GM21786 (cell line): Measurements from ENCODE around the gene FSTL1.

ENCODE experiments used
- ATAC-seq: cut with Tn5 transposase; IDR thresholded peaks from one replicate; pipeline ENCODE4 v1.9.1; 2021; ENCODE audit not compliant: unreplicated experiment

FSTL1 gene, protein sequence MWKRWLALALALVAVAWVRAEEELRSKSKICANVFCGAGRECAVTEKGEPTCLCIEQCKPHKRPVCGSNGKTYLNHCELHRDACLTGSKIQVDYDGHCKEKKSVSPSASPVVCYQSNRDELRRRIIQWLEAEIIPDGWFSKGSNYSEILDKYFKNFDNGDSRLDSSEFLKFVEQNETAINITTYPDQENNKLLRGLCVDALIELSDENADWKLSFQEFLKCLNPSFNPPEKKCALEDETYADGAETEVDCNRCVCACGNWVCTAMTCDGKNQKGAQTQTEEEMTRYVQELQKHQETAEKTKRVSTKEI

DNA sequence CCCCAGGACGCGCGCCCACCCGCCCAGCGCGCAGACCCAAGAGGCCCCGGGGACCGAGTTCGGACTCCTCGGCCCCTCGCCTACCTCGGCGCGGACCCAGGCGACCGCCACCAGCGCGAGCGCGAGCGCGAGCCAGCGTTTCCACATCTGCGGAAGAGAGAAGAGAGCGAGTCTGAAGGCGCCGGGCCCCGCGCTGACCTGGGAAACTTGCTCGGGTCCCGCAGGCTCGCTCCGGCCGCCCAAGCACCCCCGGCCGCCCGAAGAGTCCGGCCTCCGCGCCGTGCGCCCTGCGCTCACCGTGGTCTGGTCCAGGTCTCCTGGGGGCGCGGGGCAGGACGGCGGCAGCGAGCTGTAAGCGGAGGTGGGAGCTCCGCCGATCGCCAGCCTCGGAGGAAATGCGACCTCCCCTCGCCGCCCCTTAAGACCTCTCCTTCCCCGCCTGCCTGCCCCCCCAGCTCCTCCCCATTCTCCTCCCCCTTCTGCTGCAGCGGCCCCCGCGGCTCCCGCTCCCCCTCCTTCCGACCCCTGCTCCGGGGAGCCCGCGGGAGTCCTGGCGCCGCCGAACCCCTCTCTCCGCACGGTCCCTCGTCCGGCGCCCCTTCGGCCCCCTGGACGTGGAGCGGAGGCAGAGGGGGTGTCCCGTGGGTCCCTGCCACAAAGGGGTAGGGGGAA is at the start of gene FSTL1:
Gene FSTL1 (minus strand): TSS at position 393 of the 672 bp plus-strand sequence. CDS start 246 bp downstream, at position 147.
- ATAC-seq: no peak

DNA sequence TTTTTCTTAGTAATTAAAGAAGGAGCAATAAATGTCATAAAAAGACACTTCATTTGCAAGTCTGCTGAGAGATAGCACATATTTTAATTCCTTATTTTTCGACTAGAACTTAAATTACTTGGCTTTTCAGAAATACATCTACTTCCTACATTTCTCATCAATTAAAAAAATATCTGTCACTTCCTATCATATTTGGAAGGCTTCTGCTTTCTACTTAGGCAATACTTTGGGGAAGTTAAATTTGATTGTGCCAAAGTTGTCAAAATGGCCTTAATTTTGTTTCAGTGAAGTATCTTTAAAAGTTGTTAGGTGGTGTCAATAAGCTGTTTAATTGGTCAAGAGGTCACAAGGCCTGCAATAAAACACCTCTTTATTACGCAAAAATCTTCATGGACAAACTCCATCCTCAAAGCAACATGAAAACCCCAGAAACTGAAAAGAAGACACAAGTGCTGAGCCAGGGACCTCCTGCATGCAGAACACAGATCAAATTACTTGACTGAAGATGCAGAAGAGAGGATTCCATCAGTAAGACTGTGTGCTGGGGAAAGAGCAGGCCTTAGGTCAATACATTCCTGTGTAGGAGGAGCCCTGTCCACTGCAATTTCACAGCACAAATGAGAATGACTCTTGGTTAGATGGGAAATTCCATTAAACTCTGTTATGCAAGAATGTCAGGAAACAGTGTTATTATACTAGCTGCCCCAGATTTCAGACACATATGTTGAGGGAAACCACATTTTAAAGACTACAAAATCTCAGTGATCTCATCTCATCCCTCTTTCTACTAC is 48.0 kb upstream of the FSTL1 start:
- ATAC-seq: no peak

DNA sequence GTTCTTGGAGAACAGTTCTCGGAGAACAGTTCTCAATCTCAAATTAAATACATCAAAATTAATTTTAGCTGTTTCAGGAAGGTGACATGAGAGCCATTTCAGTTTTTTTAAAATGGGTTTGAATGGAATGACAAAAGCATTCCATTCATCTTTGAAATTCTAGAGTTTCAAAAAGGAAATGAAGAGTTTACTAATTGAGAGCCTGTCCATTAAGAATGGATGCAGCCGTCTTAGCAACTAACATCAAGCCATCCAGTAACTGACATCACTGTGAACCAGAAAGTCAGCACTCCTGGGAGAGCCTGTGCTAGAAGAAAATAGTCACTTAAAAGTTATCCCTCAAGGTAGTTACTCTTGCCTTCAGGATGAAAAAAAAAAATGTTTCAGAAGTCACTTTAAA is 47.0 kb upstream of the FSTL1 start:
- ATAC-seq: no peak

DNA sequence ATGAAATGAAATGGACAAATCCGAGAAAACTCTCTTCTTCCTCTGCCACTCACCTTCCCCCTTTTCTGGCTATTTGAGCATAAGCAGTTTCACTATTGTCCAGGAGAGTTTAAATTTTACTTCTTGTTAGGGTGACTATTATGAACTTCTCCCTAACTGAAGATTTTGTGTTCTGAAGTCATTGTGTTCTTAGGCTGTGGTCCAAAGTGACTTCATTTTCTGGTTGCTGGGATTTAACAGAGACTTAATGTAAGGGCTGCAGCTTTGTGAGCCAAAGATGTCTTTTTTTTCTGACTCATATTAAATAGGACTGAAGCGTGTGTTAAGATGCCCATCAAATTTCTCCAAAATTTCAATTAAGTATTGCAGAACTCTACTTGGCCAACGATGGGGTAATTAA is 46.5 kb upstream of the FSTL1 start:
- ATAC-seq: no peak

DNA sequence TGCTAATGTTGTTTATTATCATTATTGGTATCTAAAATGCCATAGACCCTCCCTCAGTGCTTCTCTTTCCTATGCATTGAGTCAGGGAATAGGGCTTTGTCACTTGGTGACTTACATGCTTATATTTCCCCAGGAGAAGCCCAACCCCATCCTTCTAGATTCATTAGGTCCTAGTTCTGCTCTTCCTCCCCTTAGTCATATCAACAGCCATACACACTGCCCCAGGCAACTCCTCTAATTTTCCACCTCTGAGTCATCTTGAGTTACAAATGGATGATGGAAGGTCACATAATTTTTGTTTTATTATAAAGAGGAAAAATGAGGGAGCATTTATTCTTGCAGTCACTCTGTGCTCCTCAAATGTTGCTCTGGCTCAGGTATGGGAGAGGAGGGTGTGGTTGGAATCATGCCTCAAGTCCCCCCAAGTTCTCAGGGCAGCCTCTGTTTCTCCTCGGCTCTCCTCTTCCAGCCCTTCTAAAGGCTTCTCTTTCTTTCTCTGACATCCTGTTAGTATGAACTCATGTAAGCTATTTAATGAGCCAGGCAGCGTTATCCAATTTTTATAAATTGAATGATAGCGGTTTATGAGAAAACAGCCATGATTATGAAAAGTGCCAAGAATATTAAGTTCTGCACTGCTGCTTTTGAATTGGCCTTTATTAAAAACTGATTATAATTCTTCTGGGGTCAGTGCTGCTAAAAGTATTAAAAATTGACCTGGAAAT is 45.6 kb upstream of the FSTL1 start:
- no peak for ATAC-seq

DNA sequence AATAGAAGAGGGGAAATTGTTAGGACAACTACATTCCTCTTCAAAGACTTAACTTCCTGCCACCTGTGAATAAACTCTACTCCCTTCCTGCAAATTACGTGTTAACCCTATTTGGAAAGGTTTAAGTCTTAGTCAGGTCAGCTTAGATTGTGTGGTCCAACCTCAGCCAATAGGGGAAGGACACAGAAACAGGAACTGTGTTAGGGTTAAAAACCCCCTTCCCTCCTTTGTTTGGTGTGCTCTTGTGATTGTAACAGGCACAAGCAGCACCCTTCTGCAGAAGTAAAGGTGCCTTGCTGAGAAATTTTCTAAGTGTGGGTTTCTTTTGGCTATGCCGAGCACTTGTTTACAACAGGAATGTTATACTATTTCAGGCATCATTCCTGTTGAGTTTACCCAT is 45.0 kb upstream of the FSTL1 start:
- ATAC-seq: no peak

DNA sequence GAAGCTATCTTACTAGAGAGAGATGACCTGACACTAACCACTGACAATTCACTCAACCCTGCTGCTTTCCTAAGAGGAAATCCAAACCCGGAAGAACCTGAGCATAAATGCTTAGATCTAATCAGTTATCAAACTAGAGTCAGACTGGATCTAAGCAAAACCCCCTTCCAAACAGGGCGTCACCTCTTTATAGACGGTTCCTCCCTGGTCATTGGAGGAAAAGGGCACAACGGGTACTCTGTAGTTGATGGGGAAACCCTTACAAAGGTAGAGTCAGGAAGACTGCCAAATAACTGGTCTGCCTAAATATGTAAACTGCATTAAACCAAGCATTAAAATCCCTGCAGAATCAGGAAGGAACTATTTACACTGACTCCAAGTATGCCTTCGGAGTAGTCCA is 41.3 kb upstream of the FSTL1 start:
- no peak for ATAC-seq

DNA sequence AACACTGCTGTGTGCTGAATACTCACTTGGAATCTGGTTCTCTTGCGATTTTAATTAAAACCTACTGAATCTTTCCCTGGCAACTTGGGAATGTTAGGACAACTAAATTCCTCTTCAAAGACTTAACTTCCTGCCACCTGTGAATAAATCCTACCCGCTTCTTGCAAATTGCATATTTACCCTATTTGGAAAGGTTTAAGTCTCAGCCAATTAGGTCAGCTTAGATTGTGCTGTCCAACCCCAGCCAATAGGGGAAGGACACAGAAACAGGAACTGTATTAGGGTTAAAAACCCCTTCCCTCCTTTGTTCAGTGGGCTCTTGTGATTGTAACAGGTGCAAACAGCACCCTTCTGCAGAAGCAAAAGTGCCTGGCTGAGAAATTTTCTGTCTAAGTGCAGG is 38.6 kb upstream of the FSTL1 start:
- no peak for ATAC-seq

DNA sequence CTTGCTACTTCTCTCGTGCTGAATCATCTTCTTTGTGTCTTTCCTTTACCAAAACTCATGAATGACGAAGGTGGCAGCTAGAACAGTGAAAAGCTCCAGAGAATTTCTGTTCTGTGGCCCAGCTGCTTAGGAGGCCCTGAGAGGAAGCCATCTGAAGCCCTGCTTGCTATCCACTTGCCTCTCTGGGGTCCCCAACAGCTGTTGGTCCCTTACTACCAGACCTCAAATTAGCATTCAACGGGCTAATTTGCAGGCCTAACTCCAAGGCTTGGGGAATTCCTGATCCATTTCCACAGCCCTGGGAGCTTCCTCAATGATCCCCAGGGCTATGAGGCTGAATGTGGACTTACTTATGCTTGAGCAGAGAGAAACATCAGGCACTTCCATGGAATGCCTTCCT is 37.5 kb upstream of the FSTL1 start:
- no peak for ATAC-seq

DNA sequence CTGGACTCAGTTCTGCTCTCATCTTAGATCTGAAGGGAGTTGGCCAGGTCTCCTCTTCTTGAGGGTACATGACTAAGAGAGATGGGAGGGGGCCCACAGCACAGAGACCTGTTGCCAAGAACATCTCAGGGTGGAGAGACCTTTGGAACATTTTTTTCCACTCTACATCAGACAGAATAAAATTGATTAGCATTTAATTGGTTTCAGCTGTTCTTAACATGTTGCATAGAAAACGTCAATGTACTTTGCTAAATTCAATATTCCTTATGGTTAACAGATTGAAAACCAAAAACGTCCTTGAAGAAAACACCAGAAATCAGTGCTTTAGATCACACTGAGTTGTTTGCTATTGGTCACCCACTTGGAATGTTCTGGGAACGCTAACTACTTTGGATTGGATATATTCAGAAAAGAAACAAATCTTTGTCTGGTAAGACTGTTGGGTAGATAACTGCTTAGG is 36.4 kb upstream of the FSTL1 start:
- no peak for ATAC-seq

DNA sequence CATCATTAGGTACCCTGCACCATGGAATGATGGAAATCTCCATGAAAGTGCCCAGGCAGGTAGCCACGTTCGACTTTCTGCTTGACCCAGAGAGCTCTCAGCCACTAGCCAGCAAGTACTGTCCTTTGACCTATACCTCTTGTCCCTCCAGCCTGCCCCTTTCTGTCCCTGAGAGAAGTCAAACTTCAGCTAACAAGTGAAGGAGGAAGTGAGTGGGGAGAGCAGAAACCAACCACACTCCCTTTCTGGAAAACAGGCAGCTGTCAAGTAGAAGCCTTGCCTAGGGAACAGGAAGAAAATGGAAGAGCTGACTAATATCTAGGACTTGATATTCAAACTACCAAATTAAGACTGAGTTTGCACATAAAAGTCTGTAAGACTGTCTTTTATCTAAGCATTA is 30.3 kb upstream of the FSTL1 start:
- no peak for ATAC-seq

DNA sequence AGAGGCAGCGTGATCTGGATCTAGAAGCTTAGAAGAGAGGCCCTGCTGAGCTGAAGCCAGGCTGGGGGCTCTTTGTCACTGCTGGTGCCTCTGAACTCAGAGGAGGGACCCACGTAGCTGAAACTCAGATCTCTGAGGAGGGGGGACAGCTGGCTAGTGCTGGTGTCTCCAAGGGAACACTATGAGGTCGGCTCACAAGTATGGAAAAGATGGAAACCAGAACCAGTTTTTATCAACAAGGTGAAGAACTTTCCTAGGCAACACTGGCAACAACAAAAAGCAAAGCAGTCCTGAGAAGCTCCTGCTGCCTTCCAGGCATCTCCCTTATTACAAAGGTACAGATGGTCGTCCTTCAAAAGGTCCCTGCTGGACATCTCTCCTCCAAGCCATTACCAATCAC is 27.0 kb upstream of the FSTL1 start:
- ATAC-seq: no peak

DNA sequence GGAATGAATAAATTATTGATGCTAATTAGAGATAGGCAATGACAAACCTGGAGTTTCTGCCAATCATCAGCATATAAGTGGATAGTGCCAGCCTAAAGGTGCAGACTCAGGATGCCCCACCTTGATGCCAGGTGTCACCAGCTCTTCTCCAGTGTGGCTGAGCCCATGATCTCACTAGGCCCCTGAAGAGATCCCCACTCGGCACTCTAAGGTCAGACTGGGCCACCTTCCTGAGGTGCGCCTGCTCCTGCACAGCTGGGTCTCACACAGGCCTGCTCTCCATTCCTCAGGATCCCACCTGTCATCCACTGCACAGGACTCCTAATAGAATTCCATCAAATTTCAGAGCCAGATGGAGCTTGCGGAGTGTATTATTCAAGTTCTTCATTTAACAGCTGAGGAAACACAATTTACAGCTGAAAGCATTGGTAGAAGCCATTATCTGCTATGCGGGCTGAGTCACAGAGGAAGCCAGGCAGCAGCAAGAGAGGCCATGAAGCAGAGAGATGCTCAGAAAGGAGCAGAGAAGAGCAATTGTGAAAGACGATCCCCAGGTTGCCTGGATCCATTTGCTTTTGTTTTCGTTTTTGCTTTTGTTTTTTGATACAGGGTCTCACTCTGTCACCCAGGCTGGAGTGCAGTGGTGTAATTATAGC is 25.1 kb upstream of the FSTL1 start:
- no peak for ATAC-seq

DNA sequence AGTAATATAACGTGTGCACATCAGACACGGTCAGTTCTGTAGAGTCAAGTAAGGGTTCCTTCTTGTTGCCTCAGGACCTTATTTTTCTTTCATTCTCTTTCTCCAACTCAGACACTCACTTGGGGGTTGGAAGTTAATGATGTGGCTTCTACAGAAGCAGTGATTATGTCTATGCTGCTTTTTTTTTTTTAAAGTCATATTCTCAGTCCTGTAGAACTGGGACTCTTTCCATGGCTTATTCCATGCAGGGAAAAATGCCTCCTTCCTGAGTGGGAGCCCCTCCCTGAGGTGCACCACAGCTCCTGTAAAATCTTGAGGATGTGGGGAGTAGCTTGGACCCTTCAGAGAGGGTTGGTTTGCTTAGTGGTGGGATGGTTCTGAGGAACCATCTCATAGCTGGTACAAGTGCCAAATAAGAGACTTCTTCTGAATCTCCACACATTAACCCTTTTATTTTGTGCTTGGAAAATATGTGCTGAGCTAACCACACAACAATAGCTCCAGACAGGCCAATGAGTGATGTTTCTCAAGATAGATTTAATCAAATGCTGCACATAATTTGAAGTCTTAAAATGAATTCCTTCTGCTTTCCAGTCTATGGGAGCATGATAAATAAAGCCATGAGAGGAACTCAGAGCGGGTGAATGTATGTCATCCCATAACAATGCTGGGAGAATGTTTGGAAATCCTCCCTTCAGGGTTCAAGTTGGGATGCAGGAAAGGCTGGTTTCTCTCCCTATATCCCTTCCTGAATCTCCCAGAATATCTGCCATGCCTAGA is 23.3 kb upstream of the FSTL1 start:
- ATAC-seq: no peak

DNA sequence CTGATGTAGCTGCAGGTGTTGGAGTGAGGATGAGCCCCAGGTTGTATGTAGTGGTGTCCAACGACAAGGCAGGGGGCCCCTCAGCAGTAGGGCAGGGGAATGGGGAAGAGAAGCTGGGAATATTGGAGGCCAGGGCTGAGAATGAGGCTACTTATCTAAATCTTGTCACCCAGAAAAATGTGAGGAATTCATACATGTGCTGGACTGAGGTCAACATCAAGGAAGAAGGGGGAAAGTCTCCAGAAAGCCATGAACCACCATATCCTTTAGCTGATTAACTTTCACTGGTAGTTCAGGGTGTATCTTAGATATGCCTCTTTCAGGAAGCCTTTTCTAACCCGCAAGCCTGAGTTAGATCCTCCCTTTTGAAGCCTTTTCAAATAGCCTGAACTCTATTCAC is 22.6 kb upstream of the FSTL1 start:
- no peak for ATAC-seq

DNA sequence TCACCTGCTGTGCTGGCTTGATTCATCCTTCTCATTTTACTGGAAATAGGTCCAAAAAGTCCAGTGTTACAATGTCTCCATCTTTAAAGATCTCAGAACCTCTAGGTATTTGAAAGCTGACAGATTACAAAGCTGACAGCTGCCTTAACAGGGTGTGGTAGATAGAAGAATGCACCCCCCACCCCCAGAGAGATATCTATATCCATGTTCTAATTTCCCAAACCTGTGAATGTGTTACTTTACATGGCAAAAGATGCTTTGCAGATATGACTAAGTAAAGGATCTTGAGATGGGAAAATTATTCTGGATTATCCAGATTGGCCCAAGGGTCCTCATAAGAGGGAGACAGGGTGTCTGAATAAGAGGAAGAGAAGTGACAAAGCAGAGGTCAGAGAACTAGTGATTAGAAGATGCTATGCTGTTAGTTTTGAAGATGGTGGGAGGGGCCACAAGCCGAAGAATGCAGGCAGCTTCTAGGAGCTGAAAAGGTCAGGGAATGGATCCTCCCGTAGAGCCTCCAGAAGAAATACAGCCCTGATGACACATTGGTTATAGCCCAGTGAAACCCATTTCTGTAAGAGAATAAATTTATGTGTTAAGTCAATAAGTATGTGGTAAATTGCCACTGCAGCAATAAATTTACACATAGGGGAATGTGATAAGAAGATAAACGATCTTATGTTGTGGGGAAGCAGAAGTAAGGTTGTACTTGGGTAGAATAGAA is 21.5 kb upstream of the FSTL1 start:
- ATAC-seq: no peak

DNA sequence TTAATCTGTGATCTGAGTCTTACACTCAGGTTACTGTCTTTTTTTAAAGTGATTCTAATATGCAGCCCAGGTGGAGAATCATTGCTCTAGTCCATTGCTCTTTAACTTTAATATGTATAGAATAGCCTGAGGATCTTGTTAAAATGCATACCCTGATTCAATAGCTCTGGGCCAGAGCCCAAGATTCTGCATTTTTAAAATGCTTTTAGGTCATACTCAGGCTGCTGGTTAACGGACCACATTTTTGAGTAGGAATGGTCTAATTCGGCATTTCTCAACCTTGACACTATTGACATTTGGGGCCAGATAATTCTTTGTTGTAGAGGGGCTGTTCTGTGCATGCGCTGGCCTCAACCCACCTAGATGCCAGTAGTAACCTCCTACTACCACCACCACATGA is 20.9 kb upstream of the FSTL1 start:
- ATAC-seq: no peak

DNA sequence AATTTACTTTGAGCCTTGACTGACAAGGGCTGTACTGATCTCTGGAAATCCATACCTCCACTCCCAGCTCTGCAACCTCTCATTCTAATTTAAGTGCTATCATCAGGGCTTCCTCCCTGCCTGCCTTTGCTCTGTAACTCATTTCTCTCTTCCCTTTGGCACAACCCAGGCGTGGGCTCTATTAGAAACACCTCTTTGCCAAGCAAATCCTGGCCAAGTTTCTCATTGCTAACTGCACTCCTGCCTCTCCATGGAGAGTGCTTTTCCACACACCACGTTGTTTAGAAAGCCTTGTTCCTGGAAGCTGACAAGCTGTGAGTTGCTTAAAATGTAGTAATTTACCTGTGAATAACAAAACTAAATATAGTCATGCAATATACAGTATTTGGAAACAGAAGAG is 20.1 kb upstream of the FSTL1 start:
- no peak for ATAC-seq

DNA sequence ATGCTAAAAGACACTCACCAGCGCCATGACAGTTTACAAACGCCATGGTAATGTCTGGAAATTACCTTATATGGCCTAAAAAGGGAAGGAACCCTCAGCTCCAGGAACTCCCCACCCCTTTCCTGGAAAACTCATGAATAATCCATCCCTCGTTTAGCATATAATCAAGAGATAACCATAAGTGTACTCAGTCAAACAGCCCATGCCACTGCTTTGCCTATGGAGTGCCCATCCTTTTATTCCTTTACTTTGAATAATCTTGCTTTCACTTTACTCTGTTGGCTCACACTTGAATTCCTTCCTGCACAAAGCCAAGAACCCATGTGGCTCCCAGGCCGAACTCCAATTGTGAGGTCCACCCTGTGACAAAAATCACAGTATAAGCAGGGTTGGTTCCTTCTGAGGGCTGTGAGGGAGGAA is 19.1 kb upstream of the FSTL1 start:
- ATAC-seq: no peak
